HFF-Myc (cell line): ENCODE data around the gene CATSPERD.

ENCODE experiments used
- DNase-seq: peaks from one replicate; pipeline ENCODE4 v3.0.0-alpha.2; 2011; ENCODE audit warnings: low read depth; ENCODE audit errors: extremely low read depth
- H3K4me3 ChIP-seq: replicated peaks from 2 replicates; pipeline ENCODE4 v1.5.1; 2011; ENCODE audit warnings: low read depth, mild to moderate bottlenecking, control low read depth, low read length
- TF ChIP-seq, protein P1 (sequence below): IDR thresholded peaks from 2 replicates; pipeline ENCODE4 v1.5.1; 2012; ENCODE audit warnings: mild to moderate bottlenecking, low read depth, low read length, control low read depth; ENCODE audit errors: missing control alignments

The CATSPERD gene

DNA sequence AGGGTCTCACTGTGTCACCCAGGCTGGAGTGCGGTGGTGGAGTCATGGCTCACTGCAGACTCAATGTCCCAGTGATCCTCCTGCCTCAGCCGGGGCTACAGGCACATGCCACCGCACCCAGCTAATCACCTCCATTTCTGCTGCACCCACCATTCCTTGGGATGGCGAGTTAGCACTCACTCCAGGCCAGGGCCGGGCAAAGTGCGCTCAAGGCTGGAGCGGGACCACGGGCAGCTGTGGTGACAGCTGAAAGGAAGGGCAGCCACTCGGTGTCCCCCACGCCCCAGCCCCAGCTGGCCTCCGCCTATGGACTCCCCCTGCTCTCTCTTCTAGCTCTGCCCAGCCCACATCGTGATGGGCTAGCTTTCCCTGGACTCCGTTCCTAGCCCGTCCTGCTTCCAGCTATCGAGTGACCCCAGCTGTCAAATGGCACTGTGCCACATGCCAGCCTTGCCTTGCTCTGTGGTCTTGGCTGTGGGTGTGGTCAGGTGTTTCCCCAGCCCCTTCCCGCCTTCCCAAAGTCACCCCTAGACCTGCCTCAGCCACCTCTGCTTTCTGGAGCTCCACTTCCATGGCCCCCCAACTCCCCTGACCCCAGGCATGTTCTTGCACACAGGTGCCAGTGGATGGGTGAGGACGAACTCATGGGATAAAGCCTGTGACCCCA, 44.2 kb upstream of the CATSPERD start:
- DNase-seq: no peak
- TF ChIP-seq, protein P1, sequence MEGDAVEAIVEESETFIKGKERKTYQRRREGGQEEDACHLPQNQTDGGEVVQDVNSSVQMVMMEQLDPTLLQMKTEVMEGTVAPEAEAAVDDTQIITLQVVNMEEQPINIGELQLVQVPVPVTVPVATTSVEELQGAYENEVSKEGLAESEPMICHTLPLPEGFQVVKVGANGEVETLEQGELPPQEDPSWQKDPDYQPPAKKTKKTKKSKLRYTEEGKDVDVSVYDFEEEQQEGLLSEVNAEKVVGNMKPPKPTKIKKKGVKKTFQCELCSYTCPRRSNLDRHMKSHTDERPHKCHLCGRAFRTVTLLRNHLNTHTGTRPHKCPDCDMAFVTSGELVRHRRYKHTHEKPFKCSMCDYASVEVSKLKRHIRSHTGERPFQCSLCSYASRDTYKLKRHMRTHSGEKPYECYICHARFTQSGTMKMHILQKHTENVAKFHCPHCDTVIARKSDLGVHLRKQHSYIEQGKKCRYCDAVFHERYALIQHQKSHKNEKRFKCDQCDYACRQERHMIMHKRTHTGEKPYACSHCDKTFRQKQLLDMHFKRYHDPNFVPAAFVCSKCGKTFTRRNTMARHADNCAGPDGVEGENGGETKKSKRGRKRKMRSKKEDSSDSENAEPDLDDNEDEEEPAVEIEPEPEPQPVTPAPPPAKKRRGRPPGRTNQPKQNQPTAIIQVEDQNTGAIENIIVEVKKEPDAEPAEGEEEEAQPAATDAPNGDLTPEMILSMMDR: no peak
- H3K4me3 ChIP-seq: no peak overlapping the region

GRCh38 chr19:5676772-5677105, 43.7 kb upstream of the CATSPERD start:
- H3K4me3 ChIP-seq: no peak overlapping the region
- TF ChIP-seq, protein P1: no peak
- no peak for DNase-seq

DNA sequence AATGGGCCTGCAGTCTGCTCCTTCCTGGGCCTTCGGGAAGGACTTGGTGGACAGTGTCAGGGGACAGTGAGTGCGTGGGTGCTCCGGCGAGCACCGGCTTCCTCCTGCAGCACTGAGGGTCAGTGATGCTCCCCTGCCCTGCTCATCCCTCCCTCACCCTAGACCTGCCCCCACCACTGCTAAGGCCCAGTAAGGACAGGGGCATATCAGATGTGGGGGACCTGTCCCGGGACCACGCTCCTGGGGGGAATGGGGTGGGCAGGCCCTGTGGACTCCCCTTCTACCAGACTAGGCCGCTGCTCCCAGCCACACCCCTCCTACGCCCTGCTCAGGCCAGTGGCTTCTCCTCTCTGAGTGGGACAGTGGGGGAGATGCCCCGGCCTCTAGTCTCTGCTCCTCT, 43.3 kb upstream of the CATSPERD start:
- DNase-seq: no peak
- no peak overlapping the region for H3K4me3 ChIP-seq
- TF ChIP-seq, protein P1: no peak

GRCh38 chr19:5677580-5677979, 42.9 kb upstream of the CATSPERD start:
- TF ChIP-seq, protein P1: no peak
- no peak overlapping the region for H3K4me3 ChIP-seq
- no peak for DNase-seq

DNA sequence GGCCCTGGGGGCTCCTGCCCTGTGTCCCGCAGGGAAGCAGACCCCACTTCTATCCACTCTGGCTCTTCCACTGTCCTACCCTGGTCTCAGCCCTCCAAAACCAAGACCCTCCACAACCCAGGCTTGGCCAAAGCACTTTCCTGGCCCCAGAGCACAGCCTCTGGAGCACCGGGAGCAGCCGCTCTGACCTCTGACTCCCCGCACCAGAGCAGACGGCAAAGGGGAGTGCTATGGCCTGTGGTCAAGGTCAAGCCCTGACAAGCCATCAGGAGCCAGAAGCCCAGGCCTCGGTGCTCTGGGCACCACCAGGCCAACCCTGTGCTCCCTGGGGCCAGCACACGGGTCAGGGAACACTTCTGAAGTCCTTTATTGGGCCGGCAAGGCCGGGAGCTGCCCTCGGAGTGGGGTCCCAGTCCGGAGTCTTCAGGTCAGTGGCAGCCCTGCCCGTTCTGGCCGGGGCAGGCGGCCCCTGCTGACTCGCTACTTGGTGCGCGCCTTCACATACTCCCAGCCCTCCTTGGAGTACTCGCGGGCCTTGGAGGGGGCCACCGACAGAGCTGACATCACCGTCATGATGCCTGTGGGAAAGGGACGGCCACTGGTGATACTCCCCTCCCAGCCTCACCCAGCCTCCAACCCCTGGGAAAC, 42.2 kb upstream of the CATSPERD start:
- no peak for DNase-seq
- no peak overlapping the region for H3K4me3 ChIP-seq
- TF ChIP-seq, protein P1: no peak

GRCh38 chr19:5679289-5680083, 41.0 kb upstream of the CATSPERD start:
- H3K4me3 ChIP-seq: peak overlapping the region; percentile 99
- TF ChIP-seq, protein P1: no peak
- no peak for DNase-seq
